ENCODE data around the gene SMAD5.

Gene SMAD5

GRCh38 chr5:136149891-136150290, 17.2 kb downstream of the SMAD5 start:
- H3K4me3 ChIP-seq, result no peak overlapping the region
- no peak for TF ChIP-seq CTCF (IDR thresholded peaks at IDR 0.05)
- no peak for DNase-seq (ENCODE audit: low spot score)
- no peak overlapping the region for H3K27ac ChIP-seq

- TF ChIP-seq CTCF (IDR thresholded peaks at IDR 0.05), result no peak
- H3K27ac ChIP-seq, result no peak overlapping the region
- no peak for DNase-seq (ENCODE audit: low spot score)
- no peak overlapping the region for H3K4me3 ChIP-seq
Observed at GRCh38 chr5:136153581-136154236, 21.1 kb downstream of the SMAD5 start.

GRCh38 chr5:136155078-136155477, 22.4 kb downstream of the SMAD5 start:
- no peak for DNase-seq (ENCODE audit: low spot score)
- Histone ChIP-seq H3K27ac (no peak overlapping the region), H3K4me3 (no peak overlapping the region)
- TF ChIP-seq CTCF (IDR thresholded peaks at IDR 0.05), result no peak

GRCh38 chr5:136155761-136156160, 23.1 kb downstream of the SMAD5 start:
- H3K4me3 ChIP-seq, result no peak overlapping the region
- no peak overlapping the region for H3K27ac ChIP-seq
- no peak for TF ChIP-seq CTCF (IDR thresholded peaks at IDR 0.05)
- DNase-seq (ENCODE audit: low spot score), result no peak

GRCh38 chr5:136157514-136157913, 24.9 kb downstream of the SMAD5 start:
- Histone ChIP-seq H3K4me3 (no peak overlapping the region), H3K27ac (no peak overlapping the region)
- TF ChIP-seq CTCF (IDR thresholded peaks at IDR 0.05), result no peak
- DNase-seq (ENCODE audit: low spot score), result no peak

- DNase-seq (ENCODE audit: low spot score), result no peak
- no peak overlapping the region for H3K4me3 ChIP-seq
- no peak overlapping the region for H3K27ac ChIP-seq
- no peak for TF ChIP-seq CTCF (IDR thresholded peaks at IDR 0.05)
Observed at GRCh38 chr5:136159457-136159856, 26.8 kb downstream of the SMAD5 start.

- H3K4me3 ChIP-seq, result no peak overlapping the region
- TF ChIP-seq CTCF (IDR thresholded peaks at IDR 0.05), result no peak
- no peak overlapping the region for H3K27ac ChIP-seq
- no peak for DNase-seq (ENCODE audit: low spot score)
Observed at GRCh38 chr5:136162008-136162407, 29.4 kb downstream of the SMAD5 start.

Measured in coronary artery (tissue), 2 donors.